Activated CD8-positive, alpha-beta memory T cell treated with anti-CD3 and anti-CD28 coated beads, Interleukin-2, amount 50 U/mL, for 4 hours (primary cell): ENCODE measurements around the gene NADSYN1.
"Not testable (repeated sequence)": the region's sequence is repeated elsewhere in the genome, so short reads cannot be mapped to it uniquely, and the experiment has no call there.

Source experiments
- DNase-seq: peaks from one replicate; pipeline ENCODE4 v3.0.0-alpha.2; 2020

The NADSYN1 gene

DNA sequence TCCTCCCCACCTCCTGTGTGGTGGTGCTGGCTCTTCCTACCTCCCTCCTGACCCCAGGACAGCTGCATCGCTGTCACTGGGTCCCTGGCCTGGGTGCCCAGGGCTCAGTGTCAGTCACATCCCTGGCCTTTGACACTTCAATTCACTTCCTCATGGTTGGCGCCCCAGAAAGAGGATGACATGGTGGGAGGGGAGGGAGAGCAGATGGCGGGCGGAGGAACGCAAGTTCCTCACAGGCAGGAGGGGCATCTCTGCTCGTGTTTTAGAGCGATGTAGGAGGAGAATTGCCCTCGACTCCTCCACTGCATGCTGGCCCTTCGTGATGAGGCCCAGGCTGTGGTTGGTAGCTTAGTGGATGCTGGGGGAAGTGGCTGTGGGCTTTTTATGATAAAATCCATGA lies 38.9 kb downstream of the NADSYN1 start:
- DNase-seq, result no peak

GRCh38 chr11:71495286-71496230 lies 42.6 kb downstream of the NADSYN1 start:
- no peak for DNase-seq

GRCh38 chr11:71496421-71496820 lies 43.4 kb downstream of the NADSYN1 start:
- no peak for DNase-seq

GRCh38 chr11:71498091-71498490 lies 45.1 kb downstream of the NADSYN1 start:
- no peak for DNase-seq

- DNase-seq, result no peak
Measured at GRCh38 chr11:71499125-71499524, 46.1 kb downstream of the NADSYN1 start.

DNA sequence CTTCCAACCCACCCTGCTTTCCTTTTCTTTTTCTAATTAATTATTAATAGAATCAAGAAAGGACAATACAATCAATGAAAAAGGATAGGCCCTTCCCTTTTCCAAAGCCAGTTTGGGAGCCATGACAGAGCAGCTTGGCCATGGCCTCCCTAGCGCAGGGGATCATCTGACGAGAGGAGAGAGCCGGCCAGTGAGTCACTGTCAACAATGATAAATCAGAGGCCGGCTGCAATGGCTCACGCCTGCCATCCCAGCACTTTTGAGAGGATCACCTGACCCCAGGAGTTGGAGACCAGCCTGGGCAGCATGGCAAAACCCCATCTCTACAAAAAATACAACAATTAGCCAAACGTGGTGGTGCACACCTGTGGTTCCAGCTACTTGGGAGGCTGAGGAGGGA lies 46.5 kb downstream of the NADSYN1 start:
- DNase-seq, result no peak

- DNase-seq, result no peak
Measured at GRCh38 chr11:71500601-71501021, 47.6 kb downstream of the NADSYN1 start.

DNA sequence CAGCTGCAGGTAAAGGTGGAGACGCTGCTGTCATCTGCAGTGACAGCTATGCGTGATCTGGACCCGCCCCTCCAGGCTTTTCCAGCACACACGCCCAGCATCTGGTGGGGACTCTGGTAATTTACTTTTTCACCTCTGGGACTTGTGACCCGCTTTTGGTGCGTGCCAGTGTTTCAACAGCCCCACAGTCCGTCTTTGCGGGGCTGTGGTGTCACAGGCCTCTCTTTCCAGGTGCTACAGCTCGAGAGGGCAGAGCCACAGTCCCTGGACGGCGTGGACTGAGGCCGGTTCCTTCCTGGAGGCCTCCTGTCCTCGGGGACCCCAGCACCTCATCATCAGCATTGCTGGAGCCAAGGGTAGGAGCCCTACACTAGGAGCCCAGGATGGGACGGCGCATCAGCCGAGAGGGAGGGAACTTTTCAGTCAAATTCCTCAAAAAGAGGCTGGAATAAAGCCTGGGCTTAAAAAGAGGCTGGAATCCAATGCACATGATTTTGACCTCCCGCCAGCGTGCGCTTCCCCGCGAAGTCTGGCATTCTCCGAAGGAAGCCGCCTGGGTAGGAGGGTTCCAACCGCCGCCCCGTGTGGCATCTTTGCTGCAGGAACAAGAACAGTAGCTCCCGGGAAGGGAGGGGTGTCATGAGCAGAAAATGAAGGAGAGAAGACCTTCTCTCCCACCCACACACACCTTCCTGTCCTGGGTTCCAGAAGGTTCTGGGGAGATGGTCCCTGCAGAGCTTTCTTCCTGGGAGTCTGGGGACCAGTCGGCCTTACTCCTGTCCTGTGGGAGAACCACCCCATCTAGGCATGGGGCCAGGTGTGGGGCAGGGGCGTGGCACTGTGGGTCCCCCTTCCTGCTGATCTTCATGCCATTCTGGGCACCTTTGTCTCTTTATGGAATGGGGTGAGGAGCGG lies 48.3 kb downstream of the NADSYN1 start:
- DNase-seq, result no peak

DNA sequence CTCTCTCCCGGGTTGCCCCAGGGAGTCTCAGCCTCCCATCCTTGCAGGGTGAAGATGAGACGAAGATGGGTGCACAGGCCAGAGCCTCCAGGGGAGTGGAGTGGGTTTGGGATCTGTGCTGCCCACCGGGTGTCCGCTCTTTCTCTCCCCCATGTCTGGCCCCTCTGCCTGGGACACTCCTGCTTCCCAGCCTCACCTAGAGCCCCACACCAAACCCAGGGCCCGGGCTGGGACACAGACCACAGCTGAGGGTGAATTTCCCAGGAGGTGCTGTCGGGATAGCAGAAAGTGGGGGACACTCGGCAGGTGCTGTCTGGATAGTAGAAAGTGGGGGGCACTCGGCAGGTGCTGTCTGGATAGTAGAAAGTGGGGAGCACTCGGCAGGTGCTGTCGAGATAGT lies 49.0 kb downstream of the NADSYN1 start:
- no peak for DNase-seq

DNA sequence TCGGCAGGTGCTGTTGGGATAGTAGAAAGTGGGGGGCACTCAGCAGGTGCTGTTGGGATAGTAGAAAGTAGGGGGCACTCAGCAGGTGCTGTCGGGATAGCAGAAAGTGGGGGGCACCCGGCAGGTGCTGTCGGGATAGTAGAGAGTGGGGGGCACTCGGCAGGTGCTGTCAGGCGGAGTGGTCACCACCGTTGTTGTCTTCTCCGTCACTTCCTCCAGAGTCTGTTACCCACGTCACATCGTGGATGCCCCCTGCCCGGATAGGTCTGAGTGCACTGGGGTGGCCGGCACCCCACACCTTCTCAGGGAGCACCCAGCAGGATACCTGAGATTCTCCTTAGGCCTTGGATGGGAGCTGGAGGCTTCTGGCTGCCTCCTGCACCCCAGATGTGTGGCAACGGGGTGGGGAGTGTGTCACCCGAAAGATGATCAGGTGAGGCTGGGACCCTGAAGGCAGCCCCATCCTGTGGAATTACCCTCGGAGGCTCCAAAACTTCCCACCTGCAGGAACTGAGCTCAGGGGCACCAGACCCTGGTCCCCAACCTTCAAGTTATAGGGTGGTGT lies 50.0 kb downstream of the NADSYN1 start:
- no peak for DNase-seq

DNA sequence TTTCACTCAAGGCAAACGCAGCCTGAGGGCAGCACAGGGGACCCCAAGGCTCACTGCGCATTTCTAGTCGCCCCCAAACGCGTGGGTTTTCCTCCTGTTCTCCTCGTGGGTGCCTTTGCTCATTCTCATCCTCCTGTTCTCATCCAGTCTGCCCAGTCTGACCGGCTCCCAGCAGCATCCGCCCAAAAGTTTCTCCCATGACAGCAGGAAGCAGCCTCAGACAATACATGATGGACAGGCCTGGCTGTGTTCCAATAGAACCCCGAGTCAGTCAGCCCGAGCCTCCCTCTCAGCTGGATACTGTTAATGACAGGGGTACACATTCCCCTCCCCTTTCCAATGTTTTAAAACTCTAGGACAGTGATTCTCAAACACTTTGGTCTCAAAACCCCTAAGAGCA lies 51.5 kb downstream of the NADSYN1 start:
- DNase-seq, result no peak

DNA sequence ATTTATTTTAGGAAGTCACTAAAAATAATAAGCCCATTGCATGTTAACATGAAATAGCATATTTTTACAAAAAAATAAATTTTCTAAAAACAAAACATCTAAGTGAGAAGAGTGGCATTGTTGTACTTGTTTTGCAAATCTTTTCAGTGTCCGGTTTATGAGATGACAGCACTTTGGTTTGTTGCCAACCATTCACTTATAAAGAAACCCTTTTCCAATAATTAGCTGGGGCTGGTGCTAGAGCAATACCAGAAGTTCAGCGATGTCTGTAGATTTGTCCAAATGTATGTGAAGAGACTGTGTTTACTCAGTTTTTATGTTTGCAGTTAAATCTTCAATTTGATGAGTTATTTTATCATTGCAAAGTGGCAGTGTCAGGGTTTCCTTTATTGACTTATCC lies 52.0 kb downstream of the NADSYN1 start:
- no peak for DNase-seq

GRCh38 chr11:71505781-71506180 lies 52.8 kb downstream of the NADSYN1 start:
- DNase-seq, result no peak

GRCh38 chr11:71507102-71507501 lies 54.1 kb downstream of the NADSYN1 start:
- no peak for DNase-seq

DNA sequence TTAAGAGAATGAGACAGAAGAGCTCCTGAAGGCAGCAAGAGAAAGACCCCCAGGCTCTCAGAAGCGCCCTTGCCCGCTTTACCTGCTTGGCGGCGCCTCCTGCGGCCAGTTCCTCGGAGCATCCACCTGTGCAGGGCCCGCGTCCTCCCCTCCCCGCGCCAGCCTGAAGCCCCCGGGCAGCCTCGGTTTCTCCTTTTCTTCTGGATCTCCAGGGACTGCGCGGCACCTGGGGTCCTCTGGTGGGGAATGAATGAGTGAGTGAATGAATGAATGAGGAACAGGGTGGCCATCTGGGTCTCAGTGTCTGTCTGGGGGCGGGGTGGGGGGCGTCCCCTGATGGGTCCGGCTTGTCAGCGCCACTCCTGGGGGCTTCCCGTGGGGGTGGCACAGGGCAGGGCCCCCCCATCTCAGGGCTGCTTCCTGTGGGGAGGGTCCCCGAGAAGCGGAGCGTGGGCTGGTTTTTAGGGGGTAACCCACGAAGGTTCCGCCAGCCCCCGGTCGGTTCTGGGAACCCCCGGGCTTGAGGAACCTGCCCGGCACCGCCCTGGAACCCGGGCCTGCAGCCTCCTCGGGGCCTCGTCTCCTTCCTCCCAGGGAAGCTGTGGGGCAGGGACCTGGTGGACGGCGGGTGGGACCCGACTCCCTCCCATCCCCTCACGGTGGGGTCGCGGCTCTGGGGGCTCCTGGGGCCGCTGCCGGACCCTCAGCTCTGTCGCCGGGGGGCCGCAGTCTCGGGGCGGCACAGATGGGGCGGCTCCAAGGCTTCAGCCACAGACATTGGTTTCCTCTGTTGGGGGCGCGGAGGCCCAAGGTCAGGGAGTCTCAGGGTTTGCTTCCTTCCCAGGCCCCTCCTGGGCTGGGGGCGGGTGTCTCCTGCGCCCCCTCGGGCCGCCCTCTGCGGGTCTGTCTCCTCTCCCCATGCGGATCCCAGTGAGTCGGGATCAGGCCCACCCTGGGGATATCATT lies 65.8 kb downstream of the NADSYN1 start:
- DNase-seq, result no peak

DNA sequence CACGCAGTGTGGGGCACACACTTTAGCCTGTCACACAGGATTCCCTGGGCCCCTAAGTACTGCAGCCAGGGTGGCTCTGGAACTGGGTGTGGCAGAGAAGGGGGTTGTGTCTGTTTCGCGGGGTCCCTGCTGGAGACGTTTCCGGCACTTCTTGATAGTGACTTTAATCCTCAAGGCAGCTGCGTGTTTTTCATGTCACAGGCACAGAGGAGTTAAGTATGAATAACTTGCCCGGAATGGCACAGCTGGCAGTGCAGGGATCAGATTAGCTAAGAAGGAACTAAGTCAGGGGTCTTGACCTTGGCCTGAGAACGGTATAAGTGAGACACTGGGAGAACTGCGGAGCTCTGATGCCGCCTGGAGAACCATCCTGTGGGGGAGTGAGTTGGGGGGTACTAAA lies 66.5 kb downstream of the NADSYN1 start:
- no peak for DNase-seq

GRCh38 chr11:71525188-71525937 lies 72.4 kb downstream of the NADSYN1 start:
- no peak for DNase-seq

DNA sequence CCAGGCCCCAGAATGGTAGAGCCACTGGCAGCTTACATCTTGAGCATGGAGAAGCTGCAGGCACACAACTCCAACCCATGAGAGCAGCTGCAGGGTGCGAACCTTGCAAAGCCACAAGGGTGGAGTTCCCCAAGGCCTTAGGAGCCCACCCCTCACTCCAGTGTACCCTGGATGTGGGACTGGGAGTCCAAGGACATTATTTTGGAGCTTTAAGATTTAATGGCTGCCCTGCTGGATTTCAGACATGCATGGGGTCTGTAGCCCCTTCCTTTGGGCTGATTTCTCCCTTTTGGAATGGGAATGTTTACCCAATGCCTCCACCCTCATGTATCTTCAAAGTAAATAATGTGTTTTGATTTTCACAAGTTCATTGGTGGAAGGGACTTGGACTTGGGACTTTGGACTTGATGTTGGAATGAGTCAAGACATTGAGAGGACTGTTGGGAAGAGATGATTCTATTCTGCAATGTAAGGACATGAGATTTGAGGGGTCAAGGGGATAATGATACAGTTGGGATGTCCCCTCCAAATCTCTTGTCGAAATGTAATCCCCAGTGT lies 73.0 kb downstream of the NADSYN1 start:
- DNase-seq, result no peak

DNA sequence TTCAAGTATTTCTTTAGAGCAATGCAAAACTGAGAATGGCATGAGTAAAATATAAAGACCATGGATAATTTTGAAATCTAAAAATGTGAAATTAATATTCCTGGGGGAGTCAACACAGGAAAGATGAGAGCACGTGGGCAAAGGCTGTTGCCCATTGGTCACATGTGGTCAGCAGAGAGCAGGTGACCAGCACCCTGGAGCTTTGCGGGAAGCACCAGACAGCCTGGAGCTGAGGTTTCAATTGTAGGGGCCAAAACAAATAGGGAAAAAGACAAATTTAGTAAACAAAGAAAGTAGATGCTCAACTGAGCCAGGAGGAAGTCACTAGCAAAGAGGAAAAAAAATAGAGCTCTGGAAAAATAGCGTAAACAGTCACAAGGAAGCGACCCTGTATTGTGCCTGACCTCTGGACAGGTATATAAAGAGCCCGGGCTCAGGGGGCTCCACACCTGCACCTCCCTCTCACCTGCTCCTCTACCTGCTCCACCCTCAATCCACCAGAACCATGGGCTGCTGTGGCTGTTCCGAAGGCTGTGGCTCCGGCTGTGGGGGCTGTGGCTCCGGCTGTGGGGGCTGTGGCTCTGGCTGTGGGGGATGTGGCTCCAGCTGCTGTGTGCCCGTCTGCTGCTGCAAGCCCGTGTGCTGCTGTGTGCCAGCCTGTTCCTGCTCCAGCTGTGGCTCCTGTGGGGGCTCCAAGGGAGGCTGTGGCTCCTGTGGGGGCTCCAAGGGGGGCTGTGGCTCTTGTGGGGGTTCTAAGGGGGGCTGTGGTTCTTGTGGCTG lies 74.0 kb downstream of the NADSYN1 start, which contains the start of gene KRTAP5-7:
TSS of gene KRTAP5-7 (plus strand) at position 472 of the 780 bp plus-strand sequence. CDS start at position 506, 34 bp downstream.
- DNase-seq, result not testable (repeated sequence)
